Myocyte (in vitro differentiated cells): ENCODE measurements around the gene MTMR2. TPM values are rescaled to one million over a fixed set of nuclear protein-coding genes. Genes with fewer than 3 reads are reported as not detected.

ENCODE experiments used
- DNase-seq: peaks from one replicate; pipeline ENCODE4 v3.0.0-alpha.2; 2012; ENCODE audit warnings: low read depth
- polyA plus RNA-seq: library from polyadenylated mRNA; unstranded; fragments of >200 nt; gene quantifications from one replicate; pipeline ENCODE4 v1.2.1, GENCODE V29; 2012; ENCODE audit warnings: missing spikeins
- total RNA-seq: library from RNA; depleted of rRNA; stranded (reverse); fragments of >200 nt; gene quantifications from 2 replicates; pipeline ENCODE4 v1.2.3, GENCODE V29; 2014

Gene MTMR2
- total RNA-seq = 18.5 and 25.7 TPM in 2 replicates
- 18.9 TPM for polyA plus RNA-seq

DNA sequence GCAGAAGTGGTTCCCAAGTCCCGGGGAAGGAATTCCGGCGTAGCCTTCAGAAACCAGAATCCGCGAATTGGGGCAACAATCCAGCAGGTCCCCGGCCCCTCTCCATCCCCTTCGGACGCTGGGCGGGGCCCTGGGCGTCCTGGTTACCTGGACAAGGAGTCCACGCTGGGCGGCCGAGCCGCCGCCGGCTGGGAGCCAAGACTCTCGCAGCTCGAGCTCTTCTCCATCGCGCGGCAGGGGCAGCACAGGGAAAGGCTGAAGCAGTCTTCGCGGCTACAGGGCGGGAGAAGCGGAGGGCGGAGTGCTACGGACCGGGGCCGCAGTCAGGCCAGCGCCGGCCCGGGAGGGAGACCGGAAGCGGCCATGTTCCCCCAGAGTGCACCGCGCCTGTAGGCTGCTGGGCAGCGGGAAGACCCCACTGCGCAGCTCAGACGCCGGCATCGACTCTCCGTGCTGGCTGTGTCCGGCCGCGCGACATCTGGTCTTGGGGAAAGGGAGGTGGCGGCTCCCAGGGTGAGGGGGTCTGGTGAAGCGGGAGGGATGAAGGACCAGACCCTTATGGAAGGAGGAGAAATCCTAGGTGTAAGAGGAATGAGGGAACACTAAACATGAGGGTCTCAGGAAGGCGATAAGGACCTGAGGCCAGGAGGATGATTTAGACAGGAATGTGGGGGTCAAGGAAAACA is at the start of gene MTMR2:
Gene MTMR2 (minus strand): TSS at position 380 of the 686 bp plus-strand sequence. CDS start 153 bp downstream, at position 227.
- DNase-seq = peak; percentile 83

DNA sequence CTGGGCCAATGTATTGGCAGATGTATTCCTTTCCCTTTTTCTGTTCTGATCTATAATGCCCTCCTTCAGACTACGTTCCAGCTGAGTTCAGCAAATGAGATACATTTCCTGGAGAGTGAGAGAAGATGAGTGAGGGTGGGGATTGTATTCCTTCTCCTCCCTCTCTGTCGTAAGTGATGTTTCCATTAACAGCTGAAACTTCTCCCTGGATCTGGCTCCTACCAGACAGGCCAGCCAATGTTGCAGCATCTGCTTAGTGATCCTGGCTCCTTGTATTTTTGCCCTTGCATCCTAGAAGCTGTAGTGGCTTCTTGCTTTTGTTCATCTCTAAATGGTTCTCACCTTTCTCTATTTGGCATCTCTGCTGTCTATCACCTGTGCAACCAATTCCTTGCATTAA is 48.2 kb upstream of the MTMR2 start:
- DNase-seq = no peak

DNA sequence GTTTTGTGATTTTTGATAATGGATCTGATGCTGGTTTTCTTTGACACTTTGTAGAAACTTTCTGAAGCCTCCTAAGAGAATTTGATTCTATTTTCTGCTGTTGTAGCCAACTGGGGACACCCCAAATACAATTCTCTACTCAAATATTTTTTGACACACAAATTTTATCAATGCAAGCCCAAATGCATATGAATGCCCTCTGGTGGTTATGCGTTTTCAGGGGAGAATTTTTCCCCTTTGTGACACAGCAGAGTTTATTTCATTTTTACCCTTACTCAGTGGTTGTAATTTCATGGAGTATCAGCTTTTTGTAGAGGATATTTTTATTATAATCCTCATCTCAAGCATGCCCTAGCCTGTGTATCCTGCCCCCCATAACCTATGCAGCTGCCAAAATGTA is 44.7 kb upstream of the MTMR2 start:
- no peak for DNase-seq

DNA sequence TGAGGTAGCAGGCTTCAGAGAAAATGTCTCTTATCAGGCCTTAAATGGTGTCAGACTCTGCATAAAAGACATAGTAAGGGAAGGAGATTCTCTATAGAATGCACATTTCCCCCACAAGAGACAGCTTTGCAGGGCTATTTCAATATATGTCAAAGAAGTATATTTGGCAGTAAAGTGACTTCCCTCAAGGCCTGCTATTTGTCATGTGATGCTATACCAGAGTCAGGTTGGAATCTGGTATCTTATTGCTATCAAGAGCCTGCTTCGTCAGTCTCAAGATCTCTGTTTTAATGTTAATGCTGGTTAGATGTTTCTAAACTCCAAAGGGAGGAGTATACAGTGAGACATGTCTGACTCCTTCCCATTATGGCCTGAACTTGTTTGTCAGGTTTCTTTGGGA is 40.4 kb upstream of the MTMR2 start:
- no peak for DNase-seq

DNA sequence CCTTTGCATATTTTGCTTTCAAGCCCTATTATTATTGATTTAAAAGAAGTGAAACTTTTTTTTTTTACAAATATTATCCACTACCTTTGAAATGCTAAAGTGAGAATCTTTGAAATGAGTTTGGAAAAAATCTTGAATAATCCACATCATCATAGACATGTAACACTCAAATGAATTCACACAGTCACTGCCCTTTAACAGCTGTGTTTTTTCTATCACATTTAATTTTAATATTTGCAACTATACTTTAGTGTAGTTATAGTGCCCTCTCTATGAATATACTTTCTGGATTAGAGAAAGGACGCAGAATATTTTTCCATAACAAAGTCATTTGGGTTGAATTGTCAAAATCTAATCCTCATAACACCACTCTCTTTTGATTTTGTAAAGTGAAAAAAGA is 37.9 kb upstream of the MTMR2 start:
- DNase-seq = no peak

DNA sequence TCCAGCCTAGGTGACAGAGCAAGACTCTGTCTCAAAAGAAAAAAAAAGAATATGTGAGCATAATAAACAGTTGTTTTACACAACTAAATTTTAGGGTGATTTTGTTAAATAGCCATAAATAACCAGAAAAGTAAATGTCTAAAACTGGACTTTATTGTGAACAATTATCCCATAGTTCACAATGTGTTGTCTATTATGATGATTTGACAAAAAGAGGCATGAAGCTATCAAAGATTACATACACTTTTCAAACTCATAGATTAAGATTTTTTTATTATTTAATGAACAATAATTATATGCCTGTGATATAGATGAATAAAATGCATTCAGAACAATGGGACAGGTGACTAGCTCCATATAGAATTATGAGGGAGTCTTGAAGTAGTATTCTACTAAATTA is 27.0 kb upstream of the MTMR2 start:
- no peak for DNase-seq

DNA sequence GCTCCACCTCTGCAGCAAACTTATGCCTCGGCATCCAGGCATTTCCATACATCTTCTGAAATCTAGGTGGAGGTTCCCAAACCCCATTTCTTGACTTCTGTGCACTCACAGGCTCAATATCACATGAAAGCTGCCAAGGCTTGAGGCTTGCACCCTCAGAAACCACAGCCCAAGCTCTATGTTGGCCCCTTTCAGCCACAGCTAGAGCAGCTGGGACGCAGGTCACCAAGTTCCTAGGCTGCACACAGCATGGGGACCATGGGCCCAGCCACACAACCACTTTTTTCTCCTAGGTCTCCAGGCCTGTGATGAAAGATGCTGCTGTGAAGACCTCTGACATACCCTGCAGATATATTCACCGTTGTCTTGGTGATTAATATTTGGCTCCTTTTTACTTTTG is 24.7 kb upstream of the MTMR2 start:
- peak; percentile 5 for DNase-seq

DNA sequence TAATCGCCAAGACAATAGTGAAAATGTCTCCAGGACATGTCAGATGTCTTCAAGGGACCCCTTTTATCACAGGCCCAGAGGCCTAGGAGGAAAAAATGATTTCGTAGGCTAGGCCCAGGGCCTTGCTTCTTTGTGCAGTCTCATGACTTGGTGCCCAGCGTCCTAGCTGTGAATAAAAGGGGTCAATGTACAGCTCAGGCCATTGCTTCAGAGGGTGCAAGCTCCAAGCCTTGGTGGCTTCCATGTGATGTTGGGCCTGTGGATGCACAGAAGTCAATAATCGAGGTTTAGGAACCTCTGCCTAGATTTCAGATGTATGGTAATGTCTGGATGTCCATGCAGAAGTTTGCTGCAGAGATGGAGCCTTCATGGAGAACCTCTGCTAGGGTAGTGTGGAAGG is 20.7 kb upstream of the MTMR2 start:
- DNase-seq = no peak

DNA sequence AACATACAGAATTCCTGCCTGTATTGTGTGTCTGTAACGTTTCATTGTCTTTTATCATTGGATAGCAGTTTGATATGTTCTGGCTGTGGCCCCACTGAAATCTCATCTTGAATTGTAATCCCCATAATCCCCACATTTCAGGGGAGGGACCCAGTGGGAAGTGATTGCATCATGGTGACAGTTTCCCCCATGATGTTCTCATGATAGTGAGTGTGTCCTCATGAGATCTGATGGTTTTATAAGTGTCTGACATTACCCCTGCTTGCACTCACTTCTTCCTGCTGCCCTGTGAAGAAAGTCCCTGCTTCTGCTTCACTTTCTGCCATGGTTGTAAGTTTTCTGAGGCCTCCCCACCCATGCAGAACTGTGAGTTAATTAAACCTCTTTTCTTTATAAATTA is 19.6 kb upstream of the MTMR2 start:
- no peak for DNase-seq

DNA sequence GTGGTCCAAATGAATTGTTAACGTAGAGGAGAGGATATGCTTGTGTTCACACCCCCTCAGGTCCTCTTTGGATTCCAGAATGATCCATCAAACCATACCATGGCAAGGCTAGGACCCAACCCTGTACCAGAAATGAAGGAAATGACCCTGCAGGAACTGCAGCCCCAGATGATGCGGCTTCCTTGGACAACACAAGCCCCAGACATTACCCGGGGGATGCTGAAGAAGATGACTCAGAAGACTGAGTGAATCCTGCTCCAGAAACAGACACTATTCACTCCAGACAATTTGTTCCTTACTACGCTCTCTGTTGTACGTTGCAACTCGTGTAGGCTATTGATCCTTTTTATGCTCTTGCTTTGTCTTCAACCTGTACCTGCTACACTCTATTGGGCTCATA is 15.2 kb upstream of the MTMR2 start:
- no peak for DNase-seq

DNA sequence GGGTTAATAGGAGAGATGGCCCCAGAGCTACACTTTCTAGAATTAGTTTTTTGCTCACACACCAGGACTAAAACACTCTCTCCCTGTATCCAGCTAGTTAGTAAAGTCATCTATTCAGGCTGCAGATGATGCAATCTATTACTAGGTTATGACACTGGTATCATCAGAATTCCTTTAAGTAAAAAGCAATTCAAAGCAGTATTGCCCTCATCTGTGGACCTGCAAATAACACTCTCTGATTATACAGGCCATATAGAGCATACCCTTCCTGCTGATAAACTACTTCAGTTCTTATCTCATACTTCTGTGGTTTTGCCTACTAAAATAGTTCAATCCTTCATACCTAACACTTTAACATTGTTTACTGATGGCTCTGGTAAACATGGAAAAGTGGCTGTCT is 13.5 kb upstream of the MTMR2 start:
- no peak for DNase-seq

DNA sequence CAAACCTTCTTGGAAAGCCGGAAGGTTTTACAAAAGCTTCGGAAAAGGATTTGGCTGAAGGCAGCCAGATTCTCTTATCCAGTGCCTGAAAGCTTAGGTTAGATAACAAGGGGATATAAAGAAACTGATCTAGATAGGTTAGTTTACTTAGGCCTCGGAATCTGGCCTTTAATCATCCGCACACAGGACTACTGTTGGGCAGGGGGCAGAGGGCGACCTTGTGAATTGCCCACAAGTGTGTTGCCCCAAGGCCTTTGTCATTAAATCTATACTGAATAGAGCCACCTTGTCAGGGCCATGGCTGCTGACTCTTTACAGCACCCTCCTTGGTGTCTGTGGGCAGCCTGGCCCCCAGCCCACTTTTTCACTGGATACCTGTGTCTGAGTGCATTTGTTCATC is 9.7 kb upstream of the MTMR2 start:
- no peak for DNase-seq

DNA sequence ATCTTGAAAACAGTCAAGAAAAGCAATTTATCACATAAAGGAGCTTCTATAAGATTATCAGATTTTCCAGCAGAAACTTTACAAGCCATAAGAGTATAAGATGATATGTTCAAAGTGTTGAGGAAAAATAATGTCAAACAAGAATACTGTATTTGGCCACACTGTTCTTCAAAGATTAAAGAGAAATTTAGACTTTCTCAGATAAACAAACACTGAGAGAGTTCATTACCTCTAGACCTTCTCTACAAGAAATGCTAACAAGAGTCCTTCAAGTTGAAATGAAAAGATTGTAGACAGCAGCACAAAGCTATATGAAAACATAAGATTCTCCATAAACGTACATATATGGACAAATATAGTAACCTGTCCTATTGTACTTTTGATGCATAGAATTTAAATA is 8.0 kb upstream of the MTMR2 start:
- no peak for DNase-seq

DNA sequence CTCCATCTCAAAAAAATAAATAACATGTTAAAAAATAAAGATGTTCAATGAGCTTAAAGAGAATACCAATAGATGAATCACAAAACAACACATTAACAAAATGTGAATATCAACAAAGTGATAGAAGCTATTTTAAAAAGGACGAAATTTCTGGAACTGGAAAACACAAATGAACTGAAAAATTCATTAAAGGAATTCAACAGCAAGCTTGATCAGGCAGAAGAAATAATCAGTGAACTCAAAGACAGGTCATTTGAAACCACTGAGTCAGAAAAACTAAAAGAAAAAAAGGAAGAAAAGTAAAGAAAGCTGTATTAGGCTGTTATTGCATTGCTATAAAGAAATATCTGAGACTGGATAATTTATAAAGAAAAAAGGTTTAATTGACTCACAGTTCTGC is 7.0 kb upstream of the MTMR2 start:
- no peak for DNase-seq

DNA sequence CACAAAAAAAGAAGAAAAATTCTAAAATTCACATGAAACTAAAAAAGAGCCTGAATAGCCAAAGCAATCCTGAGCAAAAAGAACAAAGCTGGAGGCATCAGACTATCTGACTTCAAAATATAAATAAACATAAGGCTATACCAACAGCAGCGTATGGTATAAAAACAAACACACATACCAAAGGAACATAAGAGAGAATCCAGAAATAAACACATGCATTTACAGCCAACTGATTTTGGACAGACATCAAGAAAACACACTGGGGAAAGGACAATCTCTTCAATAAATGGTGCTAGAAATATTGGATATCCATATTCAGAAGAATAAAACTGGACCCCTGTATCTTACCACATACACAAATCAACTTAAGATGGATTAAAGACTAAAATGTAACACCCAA is 2.8 kb upstream of the MTMR2 start:
- no peak for DNase-seq

DNA sequence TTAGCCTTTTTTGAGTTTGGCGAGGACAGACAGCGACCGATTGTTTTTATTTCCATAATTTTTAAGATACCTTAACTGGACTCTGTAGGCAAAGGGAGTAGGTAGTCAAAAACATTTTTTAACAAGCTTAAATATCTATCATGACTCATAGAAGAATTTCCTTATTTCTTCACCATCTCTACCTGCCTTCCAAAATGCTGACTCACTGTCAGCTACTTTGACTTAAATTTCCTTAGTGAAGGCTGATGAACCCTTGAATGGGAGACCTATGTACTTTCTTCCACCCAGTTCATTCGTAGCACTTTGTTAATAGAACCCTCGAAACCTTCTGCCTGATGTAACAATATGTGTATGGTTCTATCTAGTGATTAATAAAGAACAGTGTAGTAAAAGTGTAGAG is 1.1 kb upstream of the MTMR2 start:
- DNase-seq = no peak

DNA sequence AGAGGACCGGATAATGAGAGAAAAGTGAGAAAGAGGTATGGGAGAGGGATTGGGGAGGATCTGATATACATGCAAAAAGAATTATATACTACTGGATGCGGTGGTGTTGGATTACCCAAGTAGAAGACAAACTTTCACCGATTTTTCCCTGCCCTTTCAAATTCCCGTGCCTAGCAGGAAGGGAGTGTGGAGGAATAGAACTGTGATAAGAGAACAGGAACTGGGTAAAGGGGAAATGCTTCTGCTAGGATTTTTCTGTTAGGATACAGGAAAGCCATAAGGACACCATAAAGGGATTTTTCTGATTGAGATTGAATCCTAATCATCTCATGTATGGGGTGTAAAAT is 480 bp upstream of the MTMR2 start:
- DNase-seq = no peak

DNA sequence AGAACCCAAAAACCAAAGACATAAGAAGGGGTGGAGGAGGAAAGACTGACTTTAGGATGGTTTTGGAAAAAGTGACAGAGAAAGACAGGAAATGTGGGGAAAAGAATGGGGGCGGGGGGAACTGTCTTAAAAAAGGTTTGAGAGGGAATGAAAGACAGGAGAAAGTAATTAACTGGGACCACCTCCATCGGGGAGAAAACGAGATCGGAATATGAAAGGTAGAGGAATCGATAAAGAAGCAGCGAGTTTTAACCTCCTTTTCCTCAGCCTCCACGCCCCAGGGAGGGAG is 524 bp downstream of the MTMR2 start:
- no peak for DNase-seq

DNA sequence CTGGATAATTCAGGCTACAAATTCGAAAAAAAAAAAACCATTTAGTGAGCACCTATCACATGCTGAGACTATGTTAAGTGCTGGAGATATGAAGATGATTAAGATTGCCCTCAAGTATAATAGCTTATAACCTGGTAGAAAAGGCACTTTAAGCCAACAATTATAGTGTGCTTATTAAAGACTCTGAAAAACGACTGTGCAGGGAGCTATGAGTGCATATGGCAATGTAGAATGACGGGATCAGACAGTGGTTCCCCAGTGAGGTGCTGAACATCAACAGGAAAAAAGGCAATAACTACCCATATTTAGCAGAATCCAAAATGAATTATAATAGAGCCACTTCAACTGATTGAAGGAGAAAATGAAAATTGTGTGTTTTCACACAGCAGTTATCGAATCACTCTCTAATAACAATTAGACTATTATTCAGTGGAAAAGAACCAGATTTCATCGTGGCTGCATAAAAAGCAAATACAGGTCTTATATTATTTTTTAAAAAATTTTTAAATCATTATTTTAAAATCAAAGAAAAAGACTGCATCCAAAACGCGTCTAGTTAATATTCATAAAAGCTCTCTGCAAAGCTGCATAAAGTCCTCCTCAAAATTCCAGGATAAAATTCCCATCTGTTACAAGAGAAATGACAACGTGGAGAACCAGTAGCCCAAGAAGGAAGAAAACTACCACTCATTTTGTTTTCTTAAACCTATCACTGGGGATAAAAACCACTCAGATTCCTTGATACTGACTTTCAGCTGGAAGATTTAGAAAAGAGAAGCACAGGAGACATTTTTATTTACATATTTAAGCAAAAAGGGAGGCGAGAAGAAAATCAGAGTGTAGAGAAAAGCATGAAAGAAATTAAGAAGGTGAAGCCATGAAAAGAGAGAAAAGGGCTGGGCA is 1.1 kb downstream of the MTMR2 start:
- peak; percentile 14 for DNase-seq

DNA sequence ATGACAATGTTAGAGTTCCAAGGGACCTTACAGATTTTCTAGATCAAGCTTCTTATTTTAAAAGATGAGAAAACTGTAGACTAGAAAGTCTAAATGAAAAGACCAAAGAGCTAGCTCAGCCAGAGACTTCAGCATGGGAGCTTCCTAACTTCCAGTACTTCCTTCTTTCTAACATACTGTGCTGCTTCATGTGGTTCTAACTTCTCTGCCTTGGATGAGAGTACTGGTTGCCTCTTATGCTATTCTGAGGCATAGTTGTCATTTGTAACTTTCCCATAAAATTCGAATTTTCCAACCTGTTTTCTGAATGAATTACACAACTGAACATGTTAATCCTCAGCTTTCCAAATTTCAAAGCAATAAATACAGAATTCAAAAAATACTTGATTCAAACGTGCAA is 1.8 kb downstream of the MTMR2 start:
- DNase-seq = no peak

DNA sequence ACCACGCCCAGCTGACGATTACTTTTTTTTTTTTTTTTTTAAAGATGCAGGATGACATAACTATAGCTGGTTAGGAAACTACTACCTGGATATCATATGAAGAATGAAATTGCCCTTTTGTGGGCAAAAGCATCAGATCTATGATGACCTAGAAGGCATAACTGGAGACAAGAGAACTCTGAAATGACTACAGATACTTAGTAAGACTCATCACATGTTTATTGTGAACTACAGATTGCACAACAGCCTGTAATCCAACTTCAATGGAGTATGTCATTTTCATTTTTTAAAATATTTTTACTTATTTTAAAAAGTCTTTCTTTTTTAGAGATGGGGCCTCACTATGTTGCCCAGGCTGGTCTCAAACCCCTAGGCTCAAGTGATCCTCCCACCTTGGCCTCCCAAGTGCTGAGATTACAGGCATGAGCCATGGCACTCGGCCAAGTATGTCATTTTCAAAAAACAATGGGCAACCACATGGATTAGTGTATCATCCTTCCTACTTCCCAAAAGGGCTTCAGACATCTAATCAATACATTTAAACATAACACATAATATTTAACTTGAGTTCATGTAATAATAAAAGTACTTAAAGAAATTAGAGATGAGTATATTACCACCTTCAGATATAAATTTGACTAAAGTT is 3.3 kb downstream of the MTMR2 start:
- no peak for DNase-seq

DNA sequence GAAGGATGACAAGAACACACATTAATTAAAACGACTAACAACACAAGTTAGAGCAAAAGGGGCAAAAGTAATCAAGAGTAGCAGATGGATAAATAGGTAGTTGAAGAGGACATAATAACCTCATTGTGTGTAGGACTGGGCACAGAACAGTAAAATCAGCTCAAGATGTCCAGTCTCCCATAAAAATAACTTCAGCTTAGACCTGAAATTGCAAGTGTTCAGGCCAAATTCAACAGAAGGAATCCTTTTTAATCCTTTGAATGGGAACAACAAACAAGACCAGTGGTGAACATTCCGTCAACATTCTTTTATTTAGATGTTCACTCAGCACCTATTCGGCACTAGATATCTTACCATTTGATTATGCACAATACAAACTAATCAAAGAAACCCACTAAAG is 4.4 kb downstream of the MTMR2 start:
- DNase-seq = no peak

DNA sequence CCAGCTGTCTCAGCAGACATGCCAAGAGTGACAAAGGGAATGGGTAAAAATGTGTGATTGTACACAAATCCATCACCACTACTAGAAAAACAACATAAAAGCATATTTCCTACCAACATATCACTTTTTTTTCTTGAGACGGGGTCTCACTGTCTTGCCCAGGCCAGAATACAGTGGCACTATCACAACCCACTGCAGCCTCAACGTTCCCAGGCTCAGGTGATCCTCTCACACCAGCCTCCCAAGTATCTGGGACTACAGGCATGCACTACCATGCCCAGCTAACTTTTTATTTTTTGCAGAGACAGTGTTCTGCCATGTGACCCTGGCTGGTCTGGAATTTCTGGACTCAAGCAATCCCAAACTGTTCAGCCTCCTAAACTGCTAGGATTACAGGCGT is 5.2 kb downstream of the MTMR2 start:
- no peak for DNase-seq
